Activated T-helper 9 cell treated with anti-CD3 and anti-CD28 coated beads, Interleukin-2, amount 50 U/mL, for 16 hours (primary cell): ENCODE results near the gene NOX3.
"Not testable (repeated sequence)": the region's sequence is repeated elsewhere in the genome, so short reads cannot be mapped to it uniquely, and the experiment has no call there.

Experiments used
- DNase-seq: peaks from one replicate; pipeline ENCODE4 v3.0.0-alpha.2; 2020; ENCODE audit warnings: low read depth

Gene NOX3

GRCh38 chr6:155455766-155456165, at the start of gene NOX3:
NOX3 (minus strand) TSS chr6:155455839; CDS start chr6:155455800, 39 bp downstream.
- DNase-seq, result no peak

- no peak for DNase-seq
These were observed 49.4 kb upstream of the NOX3 start for GRCh38 chr6:155504848-155505607.

GRCh38 chr6:155502393-155502792, 46.8 kb upstream of the NOX3 start:
- DNase-seq, result no peak

GRCh38 chr6:155499574-155499973, 43.9 kb upstream of the NOX3 start:
- DNase-seq, result no peak

- DNase-seq, result no peak
These were observed 42.7 kb upstream of the NOX3 start for GRCh38 chr6:155498370-155498769.

GRCh38 chr6:155497273-155497672, 41.6 kb upstream of the NOX3 start:
- no peak for DNase-seq

- no peak for DNase-seq
These were observed 39.6 kb upstream of the NOX3 start for GRCh38 chr6:155495011-155495768.

GRCh38 chr6:155493694-155494143, 38.1 kb upstream of the NOX3 start:
- no peak for DNase-seq

GRCh38 chr6:155493026-155493693, 37.5 kb upstream of the NOX3 start:
- no peak for DNase-seq

GRCh38 chr6:155492061-155492735, 36.6 kb upstream of the NOX3 start:
- DNase-seq, result no peak

- no peak for DNase-seq
These were observed 35.8 kb upstream of the NOX3 start for GRCh38 chr6:155491421-155491820.

GRCh38 chr6:155488197-155488596, 32.6 kb upstream of the NOX3 start:
- not testable (repeated sequence) for DNase-seq

- DNase-seq, result no peak
These were observed 31.9 kb upstream of the NOX3 start for GRCh38 chr6:155487371-155488130.

- DNase-seq, result no peak
These were observed 31.2 kb upstream of the NOX3 start for GRCh38 chr6:155486721-155487294.

- DNase-seq, result no peak
These were observed 30.1 kb upstream of the NOX3 start for GRCh38 chr6:155485756-155486155.

GRCh38 chr6:155483858-155484257, 28.2 kb upstream of the NOX3 start:
- DNase-seq, result no peak

GRCh38 chr6:155481215-155481614, 25.6 kb upstream of the NOX3 start:
- DNase-seq, result no peak

- DNase-seq, result no peak
These were observed 18.1 kb upstream of the NOX3 start for GRCh38 chr6:155473741-155474140.

GRCh38 chr6:155472886-155473285, 17.2 kb upstream of the NOX3 start:
- no peak for DNase-seq

GRCh38 chr6:155470979-155471616, 15.5 kb upstream of the NOX3 start:
- DNase-seq, result not testable (repeated sequence)

- DNase-seq, result not testable (repeated sequence)
These were observed 12.9 kb upstream of the NOX3 start for GRCh38 chr6:155468543-155468942.
